Gastrocnemius medialis (tissue), 4 donors: ENCODE results near the gene ZBTB44.

Source experiments
- CTCF ChIP-seq, 5 experiments: fragments of 450-650 bp in 3 of 5; fragments of 200-600 bp in 2 of 5; sonication (generic) in 2 of 5; IDR thresholded peaks in 4 of 5; conservative IDR thresholded peaks in 1 of 5; 1 replicate in 4 of 5; 2 replicates in 1 of 5; pipeline ENCODE4 v1.5.1; 2016 to 2019; ENCODE audit warnings: antibody characterized with exemption in 5 of 5, mild to moderate bottlenecking in 3 of 5, moderate library complexity in 3 of 5
- POLR2A ChIP-seq, 2 donors: fragments of 450-650 bp; IDR thresholded peaks; one replicate each; pipeline ENCODE4 v1.6.1; 2017; ENCODE audit warnings: antibody characterized with exemption in 2 of 2, mild to moderate bottlenecking in 2 of 2, moderate library complexity in 2 of 2

GRCh38 chr11:130191896-130192295 is 122.8 kb downstream of the ZBTB44 start:
- no peak for TF ChIP-seq CTCF (IDR thresholded peaks at IDR 0.05 in 4 of 5, conservative IDR thresholded peaks at IDR 0.05 in 1 of 5)
- TF ChIP-seq POLR2A (IDR thresholded peaks at IDR 0.05): no peak
